Neuronal stem cell (in vitro differentiated cells): Measurements from ENCODE around the gene NOL6.

Source experiments
- DNase-seq: peaks from one replicate; pipeline ENCODE4 v3.0.0-alpha.2; 2013; ENCODE audit warnings: low spot score
- H2AFZ ChIP-seq: one replicate; pipeline ENCODE4 v1.6.1; 2013; ENCODE audit warnings: mild to moderate bottlenecking, low read length, inconsistent platforms
- H2AK5ac ChIP-seq: 2 replicates; pipeline ENCODE4 v1.6.1; 2013; ENCODE audit warnings: low read depth, mild to moderate bottlenecking, inconsistent platforms, low read length, moderate library complexity, mixed read lengths
- H2BK120ac ChIP-seq: 2 replicates; pipeline ENCODE4 v1.6.1; 2013; ENCODE audit warnings: low read depth, mild to moderate bottlenecking, inconsistent platforms, low read length, moderate library complexity, mixed read lengths
- H2BK12ac ChIP-seq: one replicate; pipeline ENCODE4 v1.6.1; 2013; ENCODE audit warnings: low read length, inconsistent platforms
- H2BK15ac ChIP-seq: 2 replicates; pipeline ENCODE4 v1.6.1; 2013; ENCODE audit warnings: mild to moderate bottlenecking, low read length, inconsistent platforms, mixed read lengths
- H2BK5ac ChIP-seq: one replicate; pipeline ENCODE4 v1.6.1; 2013; ENCODE audit warnings: inconsistent platforms, mild to moderate bottlenecking, low read length, moderate library complexity
- H3K14ac ChIP-seq: one replicate; pipeline ENCODE4 v1.6.1; 2013; ENCODE audit warnings: low read length, inconsistent platforms
- H3K18ac ChIP-seq: 2 replicates; pipeline ENCODE4 v1.6.1; 2013; ENCODE audit warnings: low read length, inconsistent platforms
- H3K23ac ChIP-seq: 2 replicates; pipeline ENCODE4 v1.6.1; 2013; ENCODE audit warnings: low read depth, mild to moderate bottlenecking, mixed read lengths, low read length, inconsistent platforms; ENCODE audit not compliant: poor library complexity
- H3K27ac ChIP-seq: replicated peaks from 3 replicates; pipeline ENCODE4 v1.5.1; 2013; ENCODE audit warnings: low read length, inconsistent platforms
- H3K27me3 ChIP-seq, 3 experiments: 2 replicates each; pipeline ENCODE4 v1.6.1; 2013; ENCODE audit warnings: low read length in 3 of 3, mild to moderate bottlenecking in 2 of 3, inconsistent platforms in 1 of 3, low read depth in 1 of 3, mixed read lengths in 1 of 3, moderate library complexity in 1 of 3; ENCODE audit not compliant: control insufficient read depth in 3 of 3, insufficient read depth in 3 of 3
- H3K36me3 ChIP-seq, 2 donors: replicated peaks in 1 of 2; 2 replicates each; pipeline ENCODE4 v1.6.1; 2013; ENCODE audit warnings: low read length in 2 of 2; ENCODE audit not compliant: control insufficient read depth in 2 of 2, insufficient read depth in 2 of 2
- H3K4ac ChIP-seq: 2 replicates; pipeline ENCODE4 v1.6.1; 2013; ENCODE audit warnings: inconsistent platforms, mild to moderate bottlenecking, low read length, moderate library complexity
- H3K4me1 ChIP-seq, 2 donors: 1 replicate in 1 of 2; 2 replicates in 1 of 2; pipeline ENCODE4 v1.6.1; 2013; ENCODE audit warnings: low read length in 2 of 2, low read depth in 1 of 2; ENCODE audit not compliant: control insufficient read depth in 2 of 2, insufficient read depth in 1 of 2
- H3K4me2 ChIP-seq: one replicate; pipeline ENCODE4 v1.6.1; 2013; ENCODE audit warnings: mild to moderate bottlenecking, low read length, inconsistent platforms; ENCODE audit not compliant: insufficient read depth, poor library complexity, severe bottlenecking
- H3K4me3 ChIP-seq, 2 donors: 2 replicates each; pipeline ENCODE4 v1.5.1; 2013; ENCODE audit warnings: low read length in 2 of 2, mild to moderate bottlenecking in 2 of 2, inconsistent platforms in 1 of 2, moderate library complexity in 1 of 2
- H3K79me1 ChIP-seq: one replicate; pipeline ENCODE4 v1.6.1; 2013; ENCODE audit warnings: low read depth, mild to moderate bottlenecking, inconsistent platforms, low read length, moderate library complexity
- H3K9ac ChIP-seq: one replicate; pipeline ENCODE4 v1.6.1; 2013; ENCODE audit warnings: mild to moderate bottlenecking, low read depth, low read length, inconsistent platforms; ENCODE audit not compliant: poor library complexity
- H3K9me3 ChIP-seq, 2 donors: replicated peaks in 1 of 2; 2 replicates each; pipeline versions ENCODE3 to v1.6.1; 2013; ENCODE audit warnings: low read length in 2 of 2, mild to moderate bottlenecking in 2 of 2, inconsistent platforms in 1 of 2, low read depth in 1 of 2, mixed read lengths in 1 of 2, moderate library complexity in 1 of 2; ENCODE audit not compliant: control insufficient read depth in 2 of 2, insufficient read depth in 1 of 2
- H4K8ac ChIP-seq: one replicate; pipeline ENCODE4 v1.6.1; 2013; ENCODE audit warnings: low read depth, mild to moderate bottlenecking, inconsistent platforms, low read length, moderate library complexity
- H4K91ac ChIP-seq: one replicate; pipeline ENCODE4 v1.6.1; 2013; ENCODE audit warnings: low read length, low read depth, mild to moderate bottlenecking, inconsistent platforms; ENCODE audit not compliant: poor library complexity
- WGBS, 2 donors: extraction: QIAGEN DNeasy Blood & Tissue Kit; methylation state at CpG; one replicate each; pipeline ENCODE4 v1.1.7; 2013; ENCODE audit warnings: missing lambda C conversion rate in 2 of 2, mixed read lengths in 1 of 2; ENCODE audit not compliant: insufficient read length in 2 of 2, insufficient replicate concordance in 1 of 2; ENCODE audit errors: extremely low coverage in 2 of 2; 5-methylcytosine and 5-hydroxymethylcytosine counted together

The NOL6 gene

GRCh38 chr9:33465596-33466564 is 7.8 kb downstream of the NOL6 start:
- H3K9me3 ChIP-seq = no peaks in the 10 kb centered on the region
- H2BK5ac ChIP-seq = no peak overlapping the region
- H3K4ac ChIP-seq = no peak overlapping the region
- no peak overlapping the region for H3K18ac ChIP-seq
- no peak overlapping the region for H4K8ac ChIP-seq
- H2BK15ac ChIP-seq = no peak overlapping the region
- H4K91ac ChIP-seq = no peak overlapping the region
- no peak overlapping the region for H3K4me2 ChIP-seq
- H3K23ac ChIP-seq = peak overlapping the region; percentile 29
- no CpG with 5 or more reads among the region's 27 CpGs for WGBS, 2 donors
- H3K79me1 ChIP-seq = peaks cover 2% of the 10 kb centered on the region
- H3K36me3 ChIP-seq = peaks cover 77 to 96% of the 10 kb centered on the region in 2 donors
- no peaks in the 10 kb centered on the region for H3K27me3 ChIP-seq
- peak overlapping the region; percentile 90 for H2AK5ac ChIP-seq
- no peaks in the 10 kb centered on the region for H3K4me1 ChIP-seq
- H3K4me3 ChIP-seq = peak overlapping the region in 1 of 2 donors; percentile 36
- DNase-seq = no peak
- no peak overlapping the region for H3K27ac ChIP-seq
- H2BK120ac ChIP-seq = no peak overlapping the region
- H3K9ac ChIP-seq = peak overlapping the region; percentile 76
- no peak overlapping the region for H2BK12ac ChIP-seq
- H3K14ac ChIP-seq = no peak overlapping the region
- H2AFZ ChIP-seq = no peak overlapping the region

- no CpG with 5 or more reads among the region's 9 CpGs for WGBS, 2 donors
Observed at GRCh38 chr9:33465096-33465495, 8.6 kb downstream of the NOL6 start.

GRCh38 chr9:33464045-33464636 is 9.6 kb downstream of the NOL6 start:
- no peak overlapping the region for H2AK5ac ChIP-seq
- H4K8ac ChIP-seq = no peak overlapping the region
- H4K91ac ChIP-seq = no peak overlapping the region
- H3K36me3 ChIP-seq = peaks cover 71 to 91% of the 10 kb centered on the region in 2 donors
- no peak overlapping the region for H3K23ac ChIP-seq
- no peaks in the 10 kb centered on the region for H3K79me1 ChIP-seq
- no peaks in the 10 kb centered on the region for H3K27me3 ChIP-seq
- H2BK15ac ChIP-seq = no peak overlapping the region
- H3K14ac ChIP-seq = no peak overlapping the region
- H2AFZ ChIP-seq = no peak overlapping the region
- no peak overlapping the region for H3K9ac ChIP-seq
- H3K18ac ChIP-seq = no peak overlapping the region
- no peaks in the 10 kb centered on the region for H3K4me1 ChIP-seq
- no peak overlapping the region for H3K4me3 ChIP-seq
- H3K27ac ChIP-seq = no peak overlapping the region
- H3K9me3 ChIP-seq = no peaks in the 10 kb centered on the region
- no peak overlapping the region for H2BK12ac ChIP-seq
- no peak overlapping the region for H3K4ac ChIP-seq
- H2BK5ac ChIP-seq = no peak overlapping the region
- no peak overlapping the region for H2BK120ac ChIP-seq
- DNase-seq = no peak
- no peak overlapping the region for H3K4me2 ChIP-seq
- no CpG with 5 or more reads among the region's 14 CpGs for WGBS, 2 donors

More at GRCh38 chr9:33465096-33465495, 8.6 kb downstream of the NOL6 start:
- no peaks in the 10 kb centered on the region for H3K27me3 ChIP-seq
- no peak overlapping the region for H3K4ac ChIP-seq
- no peak for DNase-seq
- no peaks in the 10 kb centered on the region for H3K4me1 ChIP-seq
- no peak overlapping the region for H3K27ac ChIP-seq
- H4K8ac ChIP-seq = no peak overlapping the region
- no peak overlapping the region for H3K4me2 ChIP-seq
- H3K36me3 ChIP-seq = peaks cover 78 to 99% of the 10 kb centered on the region in 2 donors
- H2BK12ac ChIP-seq = no peak overlapping the region
- no peak overlapping the region for H3K9ac ChIP-seq
- H2BK15ac ChIP-seq = no peak overlapping the region
- no peak overlapping the region for H3K4me3 ChIP-seq
- H3K18ac ChIP-seq = no peak overlapping the region
- H3K14ac ChIP-seq = no peak overlapping the region
- H2AK5ac ChIP-seq = no peak overlapping the region
- no peak overlapping the region for H4K91ac ChIP-seq
- H3K9me3 ChIP-seq = no peaks in the 10 kb centered on the region
- H3K79me1 ChIP-seq = peaks cover 2% of the 10 kb centered on the region
- H2BK120ac ChIP-seq = no peak overlapping the region
- H2AFZ ChIP-seq = no peak overlapping the region
- peak overlapping the region; percentile 77 for H2BK5ac ChIP-seq
- H3K23ac ChIP-seq = no peak overlapping the region

GRCh38 chr9:33463151-33463550 is 10.6 kb downstream of the NOL6 start:
- Histone ChIP-seq H3K9ac (no peak overlapping the region), H3K4ac (no peak overlapping the region), H3K18ac (no peak overlapping the region), H2AFZ (no peak overlapping the region), H3K9me3 (no peaks in the 10 kb centered on the region), H3K4me3 (no peak overlapping the region), H3K27ac (no peak overlapping the region), H3K14ac (no peak overlapping the region), H4K91ac (no peak overlapping the region), H2BK5ac (no peak overlapping the region), H3K79me1 (no peaks in the 10 kb centered on the region), H3K4me1 (no peaks in the 10 kb centered on the region), H3K4me2 (no peak overlapping the region), H4K8ac (no peak overlapping the region), H2BK120ac (no peak overlapping the region), H3K36me3 (peaks cover 61 to 81% of the 10 kb centered on the region in 2 donors), H2BK12ac (no peak overlapping the region), H3K27me3 (no peaks in the 10 kb centered on the region), H2BK15ac (no peak overlapping the region), H2AK5ac (no peak overlapping the region), H3K23ac (no peak overlapping the region)
- no peak for DNase-seq
- WGBS, 2 donors = no CpG with 5 or more reads among the region's 15 CpGs
